Muscle layer of colon (tissue), 2 donors: ENCODE data around the gene DHRSX.
A peak's percentile ranks its signal among the peaks of the same experiment; 100 is the strongest.

ENCODE experiments used
- H3K27ac ChIP-seq: one replicate; pipeline ENCODE4 v1.7.0; 2013; ENCODE audit warnings: low read depth, mild to moderate bottlenecking, low read length, moderate library complexity
- H3K27me3 ChIP-seq, 2 donors: one replicate each; pipeline ENCODE4 v1.7.0; 2013; ENCODE audit warnings: low read length in 2 of 2, mild to moderate bottlenecking in 2 of 2; ENCODE audit not compliant: insufficient read depth in 2 of 2, control insufficient read depth in 1 of 2
- H3K36me3 ChIP-seq: one replicate; pipeline ENCODE4 v1.7.0; 2013; ENCODE audit warnings: mild to moderate bottlenecking, low read length; ENCODE audit not compliant: insufficient read depth
- H3K4me1 ChIP-seq: one replicate; pipeline ENCODE4 v1.7.0; 2013; ENCODE audit warnings: mild to moderate bottlenecking, low read length; ENCODE audit not compliant: insufficient read depth
- H3K4me3 ChIP-seq, 2 donors: one replicate each; pipeline ENCODE4 v1.7.0; 2013; ENCODE audit warnings: low read length in 2 of 2, low read depth in 1 of 2, mild to moderate bottlenecking in 1 of 2, moderate library complexity in 1 of 2
- H3K9ac ChIP-seq: one replicate; pipeline ENCODE4 v1.7.0; 2013; ENCODE audit warnings: low read length
- H3K9me3 ChIP-seq: one replicate; pipeline ENCODE4 v1.7.0; 2013; ENCODE audit warnings: mild to moderate bottlenecking, low read length
- donor health status: abdominal sarcoma.
- donor health status: Adenocarcinoma of cecum.

Gene DHRSX

GRCh38 chrX:2503591-2504500 lies 3.1 kb upstream of the DHRSX start:
- no peak overlapping the region for H3K27ac ChIP-seq

GRCh38 chrX:2502668-2503519 lies 2.1 kb upstream of the DHRSX start:
- H3K27me3 ChIP-seq = no peaks in the 10 kb centered on the region
- no peaks in the 10 kb centered on the region for H3K36me3 ChIP-seq
- no peak overlapping the region for H3K27ac ChIP-seq
- H3K4me3 ChIP-seq = no peak overlapping the region
- H3K4me1 ChIP-seq = peaks cover 16% of the 10 kb centered on the region
- no peak overlapping the region for H3K9ac ChIP-seq
- no peaks in the 10 kb centered on the region for H3K9me3 ChIP-seq

More at GRCh38 chrX:2503591-2504500, 3.1 kb upstream of the DHRSX start:
- Histone ChIP-seq H3K9ac (no peak overlapping the region), H3K4me1 (peaks cover 9% of the 10 kb centered on the region), H3K4me3 (no peak overlapping the region), H3K9me3 (no peaks in the 10 kb centered on the region), H3K27me3 (no peaks in the 10 kb centered on the region), H3K36me3 (no peaks in the 10 kb centered on the region)

GRCh38 chrX:2502120-2502667 lies 1.4 kb upstream of the DHRSX start:
- Histone ChIP-seq H3K9ac (no peak overlapping the region), H3K4me1 (peaks cover 23% of the 10 kb centered on the region), H3K4me3 (no peak overlapping the region), H3K9me3 (no peaks in the 10 kb centered on the region), H3K27ac (no peak overlapping the region), H3K27me3 (no peaks in the 10 kb centered on the region), H3K36me3 (no peaks in the 10 kb centered on the region)

- H3K4me3 ChIP-seq = no peak overlapping the region
- peaks cover 26% of the 10 kb centered on the region for H3K4me1 ChIP-seq
- H3K9ac ChIP-seq = no peak overlapping the region
- no peak overlapping the region for H3K27ac ChIP-seq
- H3K9me3 ChIP-seq = no peaks in the 10 kb centered on the region
- H3K27me3 ChIP-seq = no peaks in the 10 kb centered on the region
- H3K36me3 ChIP-seq = no peaks in the 10 kb centered on the region
Observed at GRCh38 chrX:2501559-2502102, 855 bp upstream of the DHRSX start.

- Histone ChIP-seq H3K9me3 (no peaks in the 10 kb centered on the region), H3K27me3 (no peaks in the 10 kb centered on the region), H3K4me1 (peaks cover 26% of the 10 kb centered on the region), H3K36me3 (no peaks in the 10 kb centered on the region), H3K4me3 (peak overlapping the region; percentile 75 to 94), H3K9ac (no peak overlapping the region), H3K27ac (peak overlapping the region; percentile 78)
Observed at GRCh38 chrX:2500091-2500802, 529 bp downstream of the DHRSX start.

GRCh38 chrX:2499507-2499906 lies 1.3 kb downstream of the DHRSX start:
- H3K4me3 ChIP-seq = peak overlapping the region in 1 of 2 donors; percentile 75
- H3K36me3 ChIP-seq = no peaks in the 10 kb centered on the region
- no peaks in the 10 kb centered on the region for H3K27me3 ChIP-seq
- H3K27ac ChIP-seq = peak overlapping the region; percentile 78
- H3K4me1 ChIP-seq = peaks cover 26% of the 10 kb centered on the region
- H3K9ac ChIP-seq = no peak overlapping the region
- no peaks in the 10 kb centered on the region for H3K9me3 ChIP-seq

- Histone ChIP-seq H3K4me3 (peak overlapping the region; percentile 26 to 75), H3K27me3 (no peaks in the 10 kb centered on the region), H3K4me1 (peaks cover 26% of the 10 kb centered on the region), H3K36me3 (no peaks in the 10 kb centered on the region), H3K9me3 (no peaks in the 10 kb centered on the region), H3K9ac (peak overlapping the region; percentile 22), H3K27ac (peak overlapping the region; percentile 78)
Observed at GRCh38 chrX:2498781-2499302, 1.9 kb downstream of the DHRSX start.

- no peaks in the 10 kb centered on the region for H3K36me3 ChIP-seq
- no peaks in the 10 kb centered on the region for H3K27me3 ChIP-seq
- H3K27ac ChIP-seq = peak overlapping the region; percentile 78
- H3K9ac ChIP-seq = peak overlapping the region; percentile 22
- H3K9me3 ChIP-seq = no peaks in the 10 kb centered on the region
- peak overlapping the region; percentile 26 to 75 for H3K4me3 ChIP-seq
- H3K4me1 ChIP-seq = peaks cover 26% of the 10 kb centered on the region
Observed at GRCh38 chrX:2497961-2498780, 2.6 kb downstream of the DHRSX start.

- no peaks in the 10 kb centered on the region for H3K9me3 ChIP-seq
- H3K27ac ChIP-seq = no peak overlapping the region
- H3K4me1 ChIP-seq = peaks cover 26% of the 10 kb centered on the region
- H3K4me3 ChIP-seq = no peak overlapping the region
- H3K27me3 ChIP-seq = no peaks in the 10 kb centered on the region
- no peaks in the 10 kb centered on the region for H3K36me3 ChIP-seq
- H3K9ac ChIP-seq = no peak overlapping the region
Observed at GRCh38 chrX:2495595-2495994, 5.2 kb downstream of the DHRSX start.
